Lung (tissue), 12 donors: ENCODE measurements around the gene LPCAT1. TPM values are rescaled to one million over a fixed set of nuclear protein-coding genes. Genes with fewer than 3 reads are reported as not detected.

Experiments used
- ATAC-seq: fragments of 200-7000 bp; cut with Tn5 transposase; one replicate; pipeline ENCODE4 v1.9.1; 2020; ENCODE audit warnings: moderate number of reproducible peaks; ENCODE audit not compliant: insufficient read depth, low FRiP score
- DNase-seq, 3 donors: peaks; one replicate each; pipeline ENCODE4 v3.0.0-alpha.2; 2013 to 2017
- H3K27ac ChIP-seq, 2 donors: one replicate each; pipeline ENCODE4 v1.5.1; 2013; ENCODE audit warnings: mild to moderate bottlenecking in 2 of 2, moderate library complexity in 2 of 2, control low read depth in 1 of 2, inconsistent platforms in 1 of 2, low read depth in 1 of 2, low read length in 1 of 2
- H3K27me3 ChIP-seq, 3 donors: one replicate each; pipeline ENCODE4 v1.5.1; 2013; ENCODE audit warnings: low read length in 2 of 3; ENCODE audit not compliant: control insufficient read depth in 3 of 3, insufficient read depth in 3 of 3
- H3K36me3 ChIP-seq, 4 donors: one replicate each; pipeline ENCODE4 v1.5.1; 2013; ENCODE audit warnings: low read length in 4 of 4, mild to moderate bottlenecking in 1 of 4, moderate library complexity in 1 of 4; ENCODE audit not compliant: control insufficient read depth in 4 of 4, insufficient read depth in 4 of 4
- H3K4me1 ChIP-seq, 5 donors: one replicate each; pipeline ENCODE4 v1.5.1; 2013; ENCODE audit warnings: low read length in 5 of 5, mild to moderate bottlenecking in 2 of 5, moderate library complexity in 1 of 5; ENCODE audit not compliant: control insufficient read depth in 5 of 5, insufficient read depth in 5 of 5
- H3K4me3 ChIP-seq: one replicate; pipeline ENCODE4 v1.5.1; 2013; ENCODE audit warnings: mild to moderate bottlenecking, control low read depth, moderate library complexity
- H3K9ac ChIP-seq, 2 donors: one replicate each; pipeline ENCODE4 v1.5.1; 2013; ENCODE audit warnings: low read length in 2 of 2, control low read depth in 1 of 2; ENCODE audit not compliant: insufficient read depth in 1 of 2
- H3K9me3 ChIP-seq, 4 donors: one replicate each; pipeline ENCODE4 v1.5.1; 2013; ENCODE audit warnings: low read length in 3 of 4, mild to moderate bottlenecking in 1 of 4, moderate library complexity in 1 of 4; ENCODE audit not compliant: control insufficient read depth in 4 of 4, insufficient read depth in 3 of 4
- WGBS, 2 donors: extraction: QIAGEN DNeasy Blood & Tissue Kit; methylation state at CpG; one replicate each; pipeline ENCODE4 v1.1.7; 2013; 5-methylcytosine and 5-hydroxymethylcytosine counted together
- polyA plus RNA-seq, 2 donors: library from polyadenylated mRNA; stranded (reverse); fragments of 200-250 nt; gene quantifications; one replicate each; pipeline ENCODE4 v1.2.1, GENCODE V29; 2013
- total RNA-seq, 2 donors: library from RNA; depleted of rRNA in 1 of 2; stranded (reverse); fragments of >200 nt in 1 of 2; gene quantifications; one replicate each; pipeline ENCODE4 v1.2.1, GENCODE V29; 2014 to 2021
- TF ChIP-seq, protein P1 (sequence below): IDR thresholded peaks from 2 replicates; pipeline ENCODE4 v1.5.1; 2012; ENCODE audit warnings: mild to moderate bottlenecking; ENCODE audit errors: control extremely low read depth, extremely low read depth
- donor health status: control.
- donor health status: control.
- donor health status: Bipolar disorder and iron deficiency.
- donor health status: healthy.
- donor health status: DM: yes; HTN: yes; CAD: no.

LPCAT1 gene
- total and polyA plus RNA-seq, 4 donors: 198 to 669 (median 443) TPM

DNA sequence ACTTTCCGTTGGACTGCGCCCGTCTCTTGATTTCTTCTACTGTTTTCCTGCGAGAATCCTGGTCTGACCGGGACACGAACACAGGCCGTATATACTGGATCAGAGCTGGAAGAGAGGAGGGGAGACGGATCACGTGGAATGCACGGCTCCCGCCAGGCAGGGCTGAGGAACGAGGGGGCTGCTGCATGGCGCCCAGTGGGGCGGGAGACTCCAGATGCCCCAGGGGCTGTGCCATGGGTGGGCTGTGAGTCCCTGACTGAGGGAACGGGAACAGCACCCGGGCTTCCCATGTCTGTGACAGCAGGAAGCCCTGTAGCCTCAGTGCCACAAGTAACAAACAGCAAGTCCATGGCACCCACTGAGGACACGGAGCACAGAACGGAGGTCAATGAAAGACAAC, 34.0 kb downstream of the LPCAT1 start:
- WGBS, 2 donors: 95 to 97% methylated on average over 18 of the region's 18 CpGs

DNA sequence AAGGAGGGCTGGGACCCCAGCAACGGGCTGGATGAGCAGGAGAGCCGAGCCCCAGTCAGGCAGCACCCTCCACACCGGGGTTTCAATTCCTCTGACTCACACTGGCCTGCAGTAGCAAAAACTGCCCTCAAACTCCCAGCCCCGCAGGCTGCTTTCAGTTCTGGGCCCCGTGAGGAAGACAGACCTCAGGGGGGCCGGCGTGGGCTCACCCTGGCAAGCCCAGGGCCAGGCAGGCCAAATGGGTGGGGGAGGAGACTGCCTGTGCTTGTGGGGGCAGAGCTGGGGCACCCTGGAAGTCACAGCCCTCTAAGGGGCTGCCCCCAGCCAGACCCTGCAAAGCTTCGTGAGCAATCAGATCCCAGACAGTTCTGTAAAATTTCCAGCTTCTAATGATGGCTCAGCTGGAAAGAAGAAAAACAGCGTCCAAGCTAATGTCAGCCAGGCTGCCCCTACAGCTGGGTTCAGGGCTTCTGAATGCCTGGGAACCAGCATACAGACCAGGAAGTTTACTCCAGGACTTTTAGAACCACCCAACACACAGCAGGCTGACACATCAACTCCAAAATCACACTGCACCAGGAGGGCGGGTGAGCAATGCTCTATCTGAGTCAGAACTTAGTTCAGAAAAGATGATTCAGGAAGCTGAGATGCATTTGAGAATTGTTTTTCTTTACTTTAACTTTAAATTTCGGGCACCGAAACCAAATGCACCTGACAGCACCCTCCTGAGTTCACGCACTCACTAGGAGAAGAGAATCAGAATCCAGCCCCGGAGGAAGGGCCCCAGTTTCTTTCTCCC, 34.7 kb downstream of the LPCAT1 start:
- H3K4me1 ChIP-seq: no peaks in the 10 kb centered on the region
- H3K9ac ChIP-seq: no peak overlapping the region
- WGBS, 2 donors: 79 to 83% methylated on average over 14 of the region's 14 CpGs
- ATAC-seq (peak; percentile 51), DNase-seq (peak in 1 of 3 donors; percentile 25)
- H3K4me3 ChIP-seq: no peak overlapping the region
- peaks cover 0 to 81% (median 35%) of the 10 kb centered on the region in 4 donors for H3K36me3 ChIP-seq
- H3K27ac ChIP-seq: no peak overlapping the region
- peaks cover 0 to 2% (median 0%) of the 10 kb centered on the region in 4 donors for H3K9me3 ChIP-seq
- H3K27me3 ChIP-seq: no peaks in the 10 kb centered on the region
- TF ChIP-seq, protein P1, sequence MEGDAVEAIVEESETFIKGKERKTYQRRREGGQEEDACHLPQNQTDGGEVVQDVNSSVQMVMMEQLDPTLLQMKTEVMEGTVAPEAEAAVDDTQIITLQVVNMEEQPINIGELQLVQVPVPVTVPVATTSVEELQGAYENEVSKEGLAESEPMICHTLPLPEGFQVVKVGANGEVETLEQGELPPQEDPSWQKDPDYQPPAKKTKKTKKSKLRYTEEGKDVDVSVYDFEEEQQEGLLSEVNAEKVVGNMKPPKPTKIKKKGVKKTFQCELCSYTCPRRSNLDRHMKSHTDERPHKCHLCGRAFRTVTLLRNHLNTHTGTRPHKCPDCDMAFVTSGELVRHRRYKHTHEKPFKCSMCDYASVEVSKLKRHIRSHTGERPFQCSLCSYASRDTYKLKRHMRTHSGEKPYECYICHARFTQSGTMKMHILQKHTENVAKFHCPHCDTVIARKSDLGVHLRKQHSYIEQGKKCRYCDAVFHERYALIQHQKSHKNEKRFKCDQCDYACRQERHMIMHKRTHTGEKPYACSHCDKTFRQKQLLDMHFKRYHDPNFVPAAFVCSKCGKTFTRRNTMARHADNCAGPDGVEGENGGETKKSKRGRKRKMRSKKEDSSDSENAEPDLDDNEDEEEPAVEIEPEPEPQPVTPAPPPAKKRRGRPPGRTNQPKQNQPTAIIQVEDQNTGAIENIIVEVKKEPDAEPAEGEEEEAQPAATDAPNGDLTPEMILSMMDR: no peak

More for the DNA sequence above, 34.0 kb downstream of the LPCAT1 start:
- H3K27me3 ChIP-seq: no peaks in the 10 kb centered on the region
- H3K9ac ChIP-seq: no peak overlapping the region
- H3K4me1 ChIP-seq: no peaks in the 10 kb centered on the region
- DNase-seq (no peak), ATAC-seq (no peak)
- H3K27ac ChIP-seq: no peak overlapping the region
- H3K4me3 ChIP-seq: no peak overlapping the region
- peaks cover 0 to 82% (median 36%) of the 10 kb centered on the region in 4 donors for H3K36me3 ChIP-seq
- peaks cover 0 to 2% (median 0%) of the 10 kb centered on the region in 4 donors for H3K9me3 ChIP-seq
- TF ChIP-seq, protein P1: no peak

DNA sequence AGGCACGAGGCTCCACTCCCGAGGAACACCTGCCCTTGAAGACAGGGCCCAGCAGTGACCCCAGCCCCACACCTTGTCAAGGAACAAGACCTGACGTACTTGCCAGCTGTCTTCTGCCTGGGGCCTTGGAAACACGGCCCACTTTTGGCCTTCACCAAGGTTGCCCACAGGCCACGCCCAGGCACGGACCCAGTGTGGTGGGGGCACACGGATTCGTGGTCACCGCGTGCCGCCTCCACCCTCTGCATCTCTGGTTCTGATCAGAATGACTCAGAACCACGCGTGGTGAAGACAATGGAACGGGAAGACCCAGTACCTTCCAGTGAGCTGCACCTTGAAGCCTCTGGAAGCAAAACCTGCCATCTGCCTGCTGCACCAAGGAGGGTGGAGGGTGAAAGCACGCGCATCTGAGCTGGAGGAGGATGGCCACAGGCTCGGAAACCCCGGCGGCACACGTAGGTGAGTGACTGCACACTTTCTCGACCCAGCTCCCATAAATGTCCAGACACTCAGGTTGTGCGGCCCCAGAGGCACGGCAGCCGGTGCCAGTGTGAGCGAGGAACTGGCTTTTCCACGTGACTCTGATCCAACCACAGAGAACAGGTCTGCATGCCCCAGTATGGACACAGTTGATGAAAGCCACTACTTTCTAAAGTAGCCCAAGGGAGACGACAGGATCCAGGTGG, 36.5 kb downstream of the LPCAT1 start:
- Histone ChIP-seq H3K9me3 (peaks cover 0 to 2% (median 0%) of the 10 kb centered on the region in 4 donors), H3K36me3 (peaks cover 0 to 81% (median 31%) of the 10 kb centered on the region in 4 donors), H3K27ac (no peak overlapping the region), H3K27me3 (no peaks in the 10 kb centered on the region), H3K9ac (no peak overlapping the region), H3K4me3 (no peak overlapping the region), H3K4me1 (no peaks in the 10 kb centered on the region)
- ATAC-seq (no peak), DNase-seq (no peak)
- TF ChIP-seq, protein P1: no peak
- WGBS, 2 donors: 91 to 93% methylated on average over 27 of the region's 27 CpGs
